GM21423 (cell line): Measurements from ENCODE around the gene ADGRV1.
"Not testable (repeated sequence)": the region's sequence is repeated elsewhere in the genome, so short reads cannot be mapped to it uniquely, and the experiment has no call there.

Experiments used
- ATAC-seq: cut with Tn5 transposase; IDR thresholded peaks from one replicate; pipeline ENCODE4 v1.9.1; 2021; ENCODE audit warnings: mild to moderate bottlenecking, moderate library complexity; ENCODE audit not compliant: unreplicated experiment

Gene ADGRV1

GRCh38 chr5:91049800-91050199, 491.2 kb downstream of the ADGRV1 start:
- ATAC-seq, result no peak

- not testable (repeated sequence) for ATAC-seq
Measured at GRCh38 chr5:91052411-91052810, 493.8 kb downstream of the ADGRV1 start.

DNA sequence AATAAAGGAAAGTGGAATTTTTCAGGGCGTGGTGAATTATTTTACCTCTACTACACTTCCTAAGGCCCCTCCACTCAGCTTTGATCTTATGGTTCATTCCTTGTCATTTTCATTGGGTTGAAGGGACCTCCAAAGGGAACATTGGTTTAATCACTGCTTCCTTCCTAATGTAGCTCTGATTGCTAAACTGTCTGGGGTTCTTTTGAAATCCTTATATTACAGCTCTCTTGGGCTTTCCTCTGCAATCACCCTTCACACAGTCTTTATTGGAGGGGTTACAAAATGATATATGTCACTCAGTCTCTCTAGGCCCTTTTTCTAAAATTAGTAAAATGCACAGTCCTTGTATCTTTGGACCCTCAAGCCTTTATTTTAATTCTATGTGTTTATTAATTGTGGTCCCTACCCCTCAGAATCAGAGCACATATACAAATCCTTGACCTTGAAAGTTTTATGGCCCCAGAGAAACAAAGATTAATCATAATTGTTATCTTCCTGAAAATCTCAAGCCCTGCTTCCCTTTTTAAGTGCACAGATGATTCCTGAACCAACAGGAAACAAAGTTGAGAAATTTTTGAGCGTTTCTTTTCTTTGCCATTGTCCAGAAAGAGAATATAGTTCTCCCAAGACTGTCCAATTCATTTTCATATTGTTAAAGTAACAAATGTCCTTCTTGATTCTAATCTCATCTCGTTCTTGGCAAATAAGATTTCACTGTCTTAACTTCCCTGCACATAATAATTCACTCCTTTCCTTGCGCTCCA, 494.6 kb downstream of the ADGRV1 start:
- no peak for ATAC-seq

DNA sequence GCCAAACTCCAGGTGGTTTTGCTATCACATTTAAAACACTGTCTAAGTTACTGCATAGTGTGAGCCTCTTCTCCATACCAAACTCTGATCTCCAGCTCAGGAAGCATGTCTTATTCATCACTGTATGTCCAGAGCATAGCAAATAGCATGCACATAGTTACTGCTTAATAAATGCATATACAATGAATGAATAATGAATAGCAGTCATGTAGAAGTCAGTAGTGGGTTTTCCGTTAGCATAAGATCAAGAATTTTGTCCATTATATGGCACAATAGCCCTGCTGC, 495.1 kb downstream of the ADGRV1 start:
- ATAC-seq, result no peak

DNA sequence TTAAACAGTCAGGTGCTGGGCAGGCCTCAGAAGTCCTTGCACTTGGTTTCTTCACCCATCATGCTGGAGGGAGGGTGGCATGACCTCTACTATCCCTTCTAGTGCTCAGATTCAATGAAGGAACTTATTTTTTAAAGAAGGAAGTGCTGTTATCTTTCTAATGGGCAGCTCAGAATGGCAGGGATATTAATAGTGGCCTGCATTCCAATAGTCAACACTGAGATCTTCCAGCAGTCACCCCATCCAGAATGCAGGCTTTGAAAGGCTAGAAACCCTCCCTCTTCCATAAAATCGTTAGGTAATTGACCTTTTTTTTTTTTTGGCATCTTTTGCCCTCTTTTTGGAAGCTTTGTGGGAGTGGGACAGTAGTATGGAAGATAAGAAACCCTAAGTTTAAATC, 499.6 kb downstream of the ADGRV1 start:
- ATAC-seq, result no peak

DNA sequence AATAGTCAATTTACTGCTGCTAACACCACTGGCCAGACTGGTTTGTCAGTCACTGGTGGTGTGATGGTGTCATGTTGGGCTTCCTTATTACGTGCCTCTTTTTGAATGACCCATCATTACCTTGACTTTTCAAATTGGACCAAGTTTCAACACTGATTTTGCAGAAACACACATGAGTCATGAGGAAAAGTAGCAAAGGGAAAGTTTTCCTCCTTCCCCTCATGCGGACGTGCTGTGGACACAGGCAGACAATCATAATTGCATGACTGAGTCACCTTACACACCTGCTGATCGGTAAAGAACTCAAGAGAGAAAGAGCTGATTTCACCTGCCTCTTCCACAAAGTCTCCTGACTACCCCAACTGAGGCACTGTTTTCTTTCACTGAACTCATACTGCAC, 500.0 kb downstream of the ADGRV1 start:
- no peak for ATAC-seq

GRCh38 chr5:91059409-91059808, 500.8 kb downstream of the ADGRV1 start:
- peak; percentile 86 for ATAC-seq

DNA sequence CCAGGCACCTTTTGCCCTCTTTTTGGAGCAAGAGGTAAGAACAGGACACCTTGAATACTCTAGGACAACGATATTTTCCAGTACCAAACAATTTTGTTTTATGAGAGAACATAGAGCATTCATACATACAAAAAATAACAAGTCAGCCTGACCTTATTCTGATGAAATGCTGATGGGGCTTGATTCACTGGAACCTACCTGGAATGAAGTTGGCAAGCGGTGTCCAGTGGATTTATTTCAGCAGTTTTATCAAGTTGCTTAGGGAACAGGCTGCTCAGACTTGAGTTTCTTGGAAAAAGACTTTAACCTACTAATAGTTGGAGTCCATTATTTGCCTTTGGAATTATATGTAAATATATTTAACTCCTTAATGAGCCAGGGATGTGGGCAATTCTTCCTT, 502.5 kb downstream of the ADGRV1 start:
- no peak for ATAC-seq

DNA sequence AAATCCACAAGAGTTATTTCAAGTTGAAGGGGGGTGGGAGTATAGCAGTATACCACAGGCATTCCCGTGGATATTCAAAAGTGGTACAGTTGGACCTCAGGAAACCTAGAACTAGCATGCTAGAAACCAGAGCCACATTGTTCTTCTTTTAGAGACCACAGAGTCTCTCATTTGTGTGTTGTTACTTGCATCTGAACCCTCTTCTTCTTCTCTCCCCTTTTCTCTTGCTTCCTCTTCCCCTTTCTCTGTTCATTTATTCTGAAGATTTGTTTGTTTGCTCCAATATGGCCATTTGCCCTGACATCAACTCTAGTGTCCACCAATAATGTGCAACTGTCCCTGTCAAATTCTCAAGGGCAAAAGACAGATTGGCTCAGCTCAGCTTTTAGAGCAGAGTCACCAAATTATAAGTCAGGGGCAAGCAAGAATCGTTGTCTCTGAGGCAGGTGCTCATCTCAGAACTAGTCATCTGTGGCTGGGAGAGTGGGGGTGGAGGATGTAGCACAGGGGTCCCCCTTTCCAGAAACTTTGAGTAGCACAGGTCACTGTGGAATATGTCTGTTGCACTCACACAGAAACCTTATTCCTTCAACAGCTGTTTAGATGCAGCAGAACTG, 503.5 kb downstream of the ADGRV1 start:
- peak; percentile 32 for ATAC-seq

DNA sequence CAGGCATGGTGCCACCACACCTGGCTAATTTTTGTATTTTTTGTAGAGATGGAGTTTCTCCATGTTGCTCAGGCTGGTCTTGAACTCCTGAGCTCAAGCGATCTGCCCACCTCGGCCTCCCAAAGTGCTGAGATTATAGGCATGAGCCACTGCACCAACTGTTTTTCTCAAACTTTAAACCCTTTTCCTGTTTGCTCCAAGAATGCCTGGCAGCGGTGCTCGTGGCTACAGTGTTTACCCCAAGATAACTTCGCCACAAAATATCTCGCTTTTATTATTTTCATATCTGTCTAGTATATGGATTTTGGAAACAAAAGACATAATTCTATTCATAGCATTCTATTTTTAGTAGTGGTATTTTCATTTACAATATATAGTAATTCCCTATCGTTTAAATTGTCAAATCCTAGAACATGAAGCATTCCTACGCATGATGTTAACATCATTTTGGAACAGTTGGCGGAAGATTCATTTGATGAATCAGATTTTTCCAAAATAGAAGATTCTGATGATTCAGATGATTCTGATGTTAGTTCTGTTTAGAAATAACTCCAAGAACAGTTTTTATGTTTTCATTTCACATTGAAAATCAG, 504.6 kb downstream of the ADGRV1 start:
- not testable (repeated sequence) for ATAC-seq

DNA sequence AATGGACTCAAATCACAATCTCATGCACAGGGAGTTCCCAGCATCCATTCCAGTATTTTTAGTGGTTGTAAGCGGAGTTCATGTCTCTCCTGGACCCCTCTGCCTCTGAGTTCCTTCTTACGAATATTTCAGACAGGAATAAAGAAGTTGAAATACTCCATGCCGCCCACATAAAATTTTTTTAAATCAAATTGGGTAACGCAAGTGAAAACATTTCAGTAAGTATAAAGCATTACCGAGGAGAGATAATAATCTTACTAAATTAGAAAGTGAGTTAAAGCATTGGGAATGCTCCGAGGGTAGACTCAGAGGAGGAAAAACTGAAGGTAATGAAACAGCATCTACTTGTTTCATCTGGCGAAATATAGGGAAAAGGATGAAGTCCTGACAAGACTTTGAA, 506.9 kb downstream of the ADGRV1 start:
- ATAC-seq, result no peak

- ATAC-seq, result no peak
Measured at GRCh38 chr5:91069364-91069763, 510.8 kb downstream of the ADGRV1 start.

GRCh38 chr5:91070761-91071550, 512.4 kb downstream of the ADGRV1 start:
- ATAC-seq, result no peak

DNA sequence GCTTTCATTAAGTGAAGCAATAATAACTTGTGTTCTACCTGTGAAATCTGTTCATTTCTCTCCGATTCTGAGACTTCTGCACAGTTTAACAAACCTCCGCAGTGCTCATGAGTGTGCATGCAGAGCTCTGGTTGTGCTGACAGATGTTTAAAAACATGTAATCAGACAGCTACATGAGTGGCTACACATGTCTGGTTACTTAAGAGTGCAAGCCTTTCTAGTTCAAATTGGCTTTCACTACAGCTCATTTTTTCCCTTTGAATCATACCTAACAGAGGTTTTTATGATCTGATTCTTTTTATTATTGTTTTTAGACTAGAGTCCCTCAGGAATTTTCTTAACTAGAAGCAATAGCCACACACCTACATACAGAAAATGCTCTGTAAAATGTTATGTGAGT, 514.3 kb downstream of the ADGRV1 start:
- no peak for ATAC-seq

- peak; percentile 81 for ATAC-seq
Measured at GRCh38 chr5:91074615-91075014, 516.0 kb downstream of the ADGRV1 start.

- ATAC-seq, result no peak
Measured at GRCh38 chr5:91076138-91076537, 517.5 kb downstream of the ADGRV1 start.

GRCh38 chr5:91077623-91078022, 519.0 kb downstream of the ADGRV1 start:
- ATAC-seq, result no peak

DNA sequence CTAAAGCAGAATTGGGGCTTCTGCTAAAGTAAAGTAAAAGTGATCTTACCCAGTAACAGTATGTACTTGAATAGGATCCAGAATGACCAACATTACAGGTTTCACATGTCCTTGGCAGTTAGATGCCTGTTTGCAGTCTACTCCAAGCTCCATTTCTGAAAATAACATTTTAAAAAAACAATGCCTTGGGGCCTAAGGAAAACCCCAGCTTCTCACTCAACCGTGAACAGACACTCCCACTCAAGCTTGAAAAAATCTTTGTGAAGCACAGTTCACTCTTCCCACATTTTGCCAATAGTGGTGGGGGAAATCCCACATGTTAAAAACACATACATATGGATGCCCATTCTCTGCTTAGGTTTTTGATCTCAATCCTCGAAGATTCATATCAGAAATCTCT, 520.4 kb downstream of the ADGRV1 start:
- ATAC-seq, result no peak

DNA sequence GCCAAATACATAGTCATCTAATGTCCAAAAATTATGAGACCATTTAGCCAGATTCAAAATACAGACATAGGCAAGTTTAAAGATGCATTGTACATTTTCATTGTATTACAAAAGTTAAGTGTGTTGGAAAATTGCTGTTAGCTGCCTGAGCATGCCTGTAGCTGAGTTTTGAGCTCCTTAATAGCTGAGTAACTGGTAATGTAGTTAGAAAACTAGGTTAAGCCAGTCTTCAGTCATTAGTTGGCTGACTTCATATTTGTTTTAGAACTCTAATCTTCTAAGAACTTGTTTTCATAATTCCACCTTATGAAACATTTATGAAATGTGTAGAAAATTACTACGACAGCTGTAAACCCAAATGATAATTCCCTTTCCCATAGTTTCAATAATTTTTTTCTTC, 531.2 kb downstream of the ADGRV1 start:
- ATAC-seq, result no peak

- ATAC-seq, result no peak
Measured at GRCh38 chr5:91090995-91091394, 532.4 kb downstream of the ADGRV1 start.

GRCh38 chr5:91091471-91092234, 533.1 kb downstream of the ADGRV1 start:
- ATAC-seq, result no peak
